DOHH2 (cell line): Measurements from ENCODE around the gene CPA3.

Source experiments
- H3F3A ChIP-seq: fragments of 200-600 bp; sonication (generic), shearing (Covaris generic); 2 replicates; pipeline ENCODE4 v1.6.0; 2016; ENCODE audit warnings: antibody characterized with exemption, mild to moderate bottlenecking; ENCODE audit not compliant: control insufficient read depth, insufficient read depth
- H3K27ac ChIP-seq: fragments of 200-600 bp; sonication (generic); 2 replicates; pipeline ENCODE4 v1.5.1; 2014; ENCODE audit warnings: low read depth, mild to moderate bottlenecking, low read length, moderate library complexity
- H3K27me3 ChIP-seq: fragments of 200-600 bp; sonication (generic); 2 replicates; pipeline ENCODE4 v1.6.1; 2014; ENCODE audit warnings: mild to moderate bottlenecking, low read length, mixed read lengths; ENCODE audit not compliant: control insufficient read depth
- H3K36me3 ChIP-seq: fragments of 200-600 bp; sonication (generic); 2 replicates; pipeline ENCODE4 v1.6.1; 2014; ENCODE audit warnings: mild to moderate bottlenecking, low read length, moderate library complexity, mixed read lengths; ENCODE audit not compliant: control insufficient read depth
- H3K4me1 ChIP-seq: fragments of 200-600 bp; sonication (generic); 2 replicates; pipeline ENCODE4 v1.6.1; 2014; ENCODE audit warnings: mild to moderate bottlenecking, low read length, mixed read lengths; ENCODE audit not compliant: control insufficient read depth
- H3K4me2 ChIP-seq: fragments of 200-600 bp; sonication (generic); 2 replicates; pipeline ENCODE4 v1.6.0; 2014; ENCODE audit warnings: mild to moderate bottlenecking, low read length, moderate library complexity
- H3K4me3 ChIP-seq: fragments of 200-600 bp; sonication (generic); 2 replicates; pipeline ENCODE4 v1.5.1; 2014; ENCODE audit warnings: mild to moderate bottlenecking, low read length, mixed read lengths
- H3K79me2 ChIP-seq: fragments of 200-600 bp; sonication (generic); 2 replicates; pipeline ENCODE4 v1.6.1; 2014; ENCODE audit warnings: mild to moderate bottlenecking, low read length, mixed read lengths; ENCODE audit not compliant: control insufficient read depth
- H3K9me2 ChIP-seq: fragments of 200-600 bp; sonication (generic); replicated peaks from 2 replicates; pipeline ENCODE4 v1.6.1; 2014; ENCODE audit warnings: mild to moderate bottlenecking, low read length, mixed read lengths; ENCODE audit not compliant: control insufficient read depth
- H3K9me3 ChIP-seq: fragments of 200-600 bp; sonication (generic); 2 replicates; pipeline ENCODE4 v1.6.1; 2014; ENCODE audit warnings: antibody characterized with exemption, low read length, mixed read lengths; ENCODE audit not compliant: control insufficient read depth, insufficient read depth
- H4K20me1 ChIP-seq: fragments of 200-600 bp; sonication (generic); 2 replicates; pipeline ENCODE4 v1.6.0; 2014; ENCODE audit warnings: low read depth, mild to moderate bottlenecking, antibody characterized with exemption, low read length, moderate library complexity; ENCODE audit not compliant: control insufficient read depth, insufficient read depth
- EZH2phosphoT487 ChIP-seq: fragments of 200-600 bp; sonication (generic); IDR thresholded peaks from 2 replicates; pipeline ENCODE4 v1.6.1; 2017; ENCODE audit warnings: borderline replicate concordance, mild to moderate bottlenecking, antibody characterized with exemption, low read length, moderate library complexity, mixed read lengths
- TF ChIP-seq, protein P1 (sequence below): fragments of 200-600 bp; sonication (generic); IDR thresholded peaks from one replicate; pipeline ENCODE4 v1.5.1; 2014; ENCODE audit warnings: antibody characterized with exemption, mild to moderate bottlenecking, low read depth, low read length; ENCODE audit not compliant: poor library complexity, severe bottlenecking

CPA3 gene

GRCh38 chr3:148938936-148939335 is 73.8 kb downstream of the CPA3 start:
- Histone ChIP-seq H4K20me1 (no peaks in the 10 kb centered on the region), H3K27me3 (peaks cover 14% of the 10 kb centered on the region), H3K9me2 (no peaks in the 10 kb centered on the region), H3K79me2 (no peaks in the 10 kb centered on the region), H3K9me3 (no peaks in the 10 kb centered on the region), H3K27ac (no peak overlapping the region), H3K4me3 (no peak overlapping the region), H3K4me1 (no peaks in the 10 kb centered on the region), H3K4me2 (no peak overlapping the region), H3F3A (no peaks in the 10 kb centered on the region), H3K36me3 (no peaks in the 10 kb centered on the region)
- TF ChIP-seq, protein P1, sequence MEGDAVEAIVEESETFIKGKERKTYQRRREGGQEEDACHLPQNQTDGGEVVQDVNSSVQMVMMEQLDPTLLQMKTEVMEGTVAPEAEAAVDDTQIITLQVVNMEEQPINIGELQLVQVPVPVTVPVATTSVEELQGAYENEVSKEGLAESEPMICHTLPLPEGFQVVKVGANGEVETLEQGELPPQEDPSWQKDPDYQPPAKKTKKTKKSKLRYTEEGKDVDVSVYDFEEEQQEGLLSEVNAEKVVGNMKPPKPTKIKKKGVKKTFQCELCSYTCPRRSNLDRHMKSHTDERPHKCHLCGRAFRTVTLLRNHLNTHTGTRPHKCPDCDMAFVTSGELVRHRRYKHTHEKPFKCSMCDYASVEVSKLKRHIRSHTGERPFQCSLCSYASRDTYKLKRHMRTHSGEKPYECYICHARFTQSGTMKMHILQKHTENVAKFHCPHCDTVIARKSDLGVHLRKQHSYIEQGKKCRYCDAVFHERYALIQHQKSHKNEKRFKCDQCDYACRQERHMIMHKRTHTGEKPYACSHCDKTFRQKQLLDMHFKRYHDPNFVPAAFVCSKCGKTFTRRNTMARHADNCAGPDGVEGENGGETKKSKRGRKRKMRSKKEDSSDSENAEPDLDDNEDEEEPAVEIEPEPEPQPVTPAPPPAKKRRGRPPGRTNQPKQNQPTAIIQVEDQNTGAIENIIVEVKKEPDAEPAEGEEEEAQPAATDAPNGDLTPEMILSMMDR = no peak

DNA sequence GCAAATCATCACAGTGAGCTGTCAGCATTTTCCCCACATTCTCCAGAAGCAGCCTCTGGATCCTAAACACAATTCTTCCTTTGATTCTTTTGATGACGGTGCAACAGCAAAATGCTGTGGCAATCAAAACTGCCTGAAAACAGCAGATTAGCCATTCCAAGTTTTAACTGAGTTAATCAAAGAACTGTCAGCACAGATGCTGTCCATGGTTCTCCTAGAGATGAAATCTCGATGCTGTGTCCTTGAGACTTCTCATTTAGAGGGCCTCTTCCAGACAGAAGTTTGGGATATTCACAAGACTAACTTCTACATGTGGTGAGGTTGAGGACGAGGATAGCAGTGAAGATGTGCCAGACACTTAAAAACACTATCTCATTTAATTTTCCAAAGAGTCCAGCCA is 75.9 kb downstream of the CPA3 start:
- no peaks in the 10 kb centered on the region for H3K9me2 ChIP-seq
- H3K27me3 ChIP-seq = peaks cover 14% of the 10 kb centered on the region
- no peak overlapping the region for H3K27ac ChIP-seq
- H4K20me1 ChIP-seq = no peaks in the 10 kb centered on the region
- TF ChIP-seq, protein P1 = no peak
- TF ChIP-seq EZH2phosphoT487 = no peak
- no peaks in the 10 kb centered on the region for H3K4me1 ChIP-seq
- no peak overlapping the region for H3K4me2 ChIP-seq
- no peaks in the 10 kb centered on the region for H3F3A ChIP-seq
- H3K36me3 ChIP-seq = no peaks in the 10 kb centered on the region
- no peak overlapping the region for H3K4me3 ChIP-seq
- H3K9me3 ChIP-seq = no peaks in the 10 kb centered on the region
- no peaks in the 10 kb centered on the region for H3K79me2 ChIP-seq

DNA sequence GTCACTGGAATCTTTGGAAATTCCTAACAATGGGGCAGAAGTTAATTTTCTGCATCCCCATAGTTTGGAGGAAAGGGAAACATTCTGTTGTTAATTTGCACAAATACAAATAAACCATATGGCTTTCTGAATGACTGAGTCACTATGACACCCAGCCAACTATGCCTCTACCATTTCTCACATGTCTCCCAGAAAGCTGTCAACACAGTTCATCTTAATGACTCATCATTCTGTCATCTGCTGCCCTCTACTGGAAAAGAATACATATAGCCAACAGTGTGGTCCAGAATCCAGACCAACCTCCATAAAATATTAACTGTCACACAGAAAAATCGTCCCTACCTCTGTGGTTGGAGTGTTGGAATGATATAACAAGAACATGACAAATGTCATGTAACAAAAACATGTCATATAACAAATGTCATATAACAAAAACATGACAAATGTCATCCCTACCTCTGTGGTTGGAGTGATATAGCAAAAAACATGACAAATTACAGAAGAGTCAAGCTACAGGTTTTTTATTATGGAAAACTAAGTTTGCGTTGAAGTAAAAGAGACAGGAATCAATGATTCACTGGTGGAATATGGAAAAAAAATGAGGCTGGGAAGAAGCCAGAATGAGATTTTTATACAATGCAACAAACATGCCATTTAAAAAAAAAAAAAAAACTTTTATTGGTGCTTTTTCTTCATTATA is 78.6 kb downstream of the CPA3 start:
- H3K36me3 ChIP-seq = no peaks in the 10 kb centered on the region
- no peak for TF ChIP-seq EZH2phosphoT487
- TF ChIP-seq, protein P1 = peak; percentile 79
- no peak overlapping the region for H3K27ac ChIP-seq
- no peaks in the 10 kb centered on the region for H3K79me2 ChIP-seq
- H4K20me1 ChIP-seq = no peaks in the 10 kb centered on the region
- H3F3A ChIP-seq = no peaks in the 10 kb centered on the region
- H3K27me3 ChIP-seq = peaks cover 6% of the 10 kb centered on the region; the same call in 1 of the 2 replicates
- no peaks in the 10 kb centered on the region for H3K4me1 ChIP-seq
- no peaks in the 10 kb centered on the region for H3K9me2 ChIP-seq
- no peak overlapping the region for H3K4me2 ChIP-seq
- H3K9me3 ChIP-seq = no peaks in the 10 kb centered on the region
- no peak overlapping the region for H3K4me3 ChIP-seq
